Heart right ventricle (tissue), 16 donors: ENCODE results near the gene CCDC71L. TPM values are rescaled to one million over a fixed set of nuclear protein-coding genes. Genes with fewer than 3 reads are reported as not detected.

Experiments used
- ATAC-seq, 8 donors: fragments of 200-7000 bp; cut with Tn5 transposase; one replicate each; pipeline ENCODE4 v1.9.1; 2020; ENCODE audit warnings: mild to moderate bottlenecking in 8 of 8, moderate library complexity in 8 of 8, moderate number of reproducible peaks in 1 of 8
- DNase-seq, 2 donors: peaks; one replicate each; pipeline ENCODE4 v3.0.0-alpha.2; 2020
- H3K27ac ChIP-seq, 10 donors: fragments of 200-600 bp; sonication (generic) in 2 of 10; one replicate each; pipeline versions ENCODE4 v1.5.0 to v1.8.0; 2020 to 2022; ENCODE audit warnings: mild to moderate bottlenecking in 3 of 10
- H3K27me3 ChIP-seq, 7 donors: fragments of 200-600 bp; one replicate each; pipeline ENCODE4 v1.8.0; 2021 to 2022; ENCODE audit warnings: mild to moderate bottlenecking in 2 of 7
- H3K36me3 ChIP-seq, 9 donors: fragments of 200-600 bp; sonication (generic) in 1 of 9; one replicate each; pipeline versions ENCODE4 v1.5.0 to v1.8.0; 2020 to 2022; ENCODE audit warnings: mild to moderate bottlenecking in 2 of 9
- H3K4me1 ChIP-seq, 9 donors: fragments of 200-600 bp; sonication (generic) in 1 of 9; one replicate each; pipeline versions ENCODE4 v1.5.0 to v1.8.0; 2020 to 2022; ENCODE audit warnings: mild to moderate bottlenecking in 4 of 9
- H3K4me3 ChIP-seq, 10 donors: fragments of 200-600 bp; sonication (generic) in 2 of 10; one replicate each; pipeline versions ENCODE4 v1.5.0 to v1.8.0; 2020 to 2022; ENCODE audit warnings: mild to moderate bottlenecking in 7 of 10, moderate library complexity in 2 of 10
- H3K9me3 ChIP-seq, 11 donors: fragments of 200-600 bp in 10 of 11; sonication (generic) in 2 of 11; one replicate each; pipeline versions ENCODE4 v1.5.0 to v1.8.0; 2013 to 2022; ENCODE audit warnings: mild to moderate bottlenecking in 2 of 11, control low read depth in 1 of 11, moderate library complexity in 1 of 11
- WGBS, 2 donors: extraction: QIAGEN DNeasy Blood & Tissue Kit; methylation state at CpG; one replicate each; pipeline ENCODE4 v1.1.7; 2013; ENCODE audit warnings: inconsistent platforms in 1 of 2; 5-methylcytosine and 5-hydroxymethylcytosine counted together
- intact Hi-C, 10 donors: fragments of 100-400 bp; cut with DNase I; formaldehyde crosslinking; loops; one replicate each; pipeline versions ENCODE4 v1.11.1 to v1.14.2; 2022
- polyA plus RNA-seq, 2 donors: library from polyadenylated mRNA; stranded (reverse); fragments of 200-250 nt; gene quantifications; one replicate each; pipeline ENCODE4 v1.2.3, GENCODE V29; 2013
- total RNA-seq, 10 donors: library from RNA; stranded (reverse); fragmentation: NEBNext Ultra II Directional in 3 of 10; extraction: Animal tissue kit (Norgen Biotek cat#: 25700) in 3 of 10; gene quantifications; one replicate each; pipeline versions ENCODE4 v1.2.1 to v1.2.4, GENCODE V29; 2021 to 2023
- TF ChIP-seq, protein P1 (sequence below), 9 donors: fragments of 200-600 bp; sonication (generic) in 2 of 9; IDR thresholded peaks; one replicate each; pipeline versions ENCODE4 v1.5.0 to v1.8.0; 2021 to 2022; ENCODE audit warnings: antibody characterized with exemption in 9 of 9, mild to moderate bottlenecking in 5 of 9, moderate library complexity in 1 of 9
- donor health status: Arrhythmogenic right ventricular cardiomyopathy.
- donor health status: ischemic (EF 13 %, LVEDD 7.1; RV severe dilation, severe dysfunction).
- donor health status: healthy with polysubstance abuse.
- donor health status: DM: no; HTN: yes; CAD: no.
- donor health status: DM: no; HTN: no; CAD: no.
- donor health status: ischemic (EF 25% LVEDD 6.9; RV normal size, moderate dysfunction).
- donor health status: ischemic (EF 25% LVEDD 5.7; RV mildly dilated, moderate dysfunction).
- donor health status: healthy.
- donor health status: DM: yes; HTN: yes; CAD: no.
- donor health status: Ischemic cardiomyopathy.
- donor health status: ischemic (EF 35%, LVEDD 5.7; RV mildly dilated, moderate dysfunction).
- donor health status: nonischemic (EF 11% LVEDD 7.7; RV severe dilation, severe dysfunction).
- donor health status: DM: yes; HTN: yes; CAD: no.
- donor health status: PGD.
- donor health status: ischemic (EF 29% LVEDD 5.4; RV normal size, mild dysfunction).
- donor health status: nonischemic (EF 23%, LVEDD 6.1; RV moderate dilation, normal function).

The CCDC71L gene
- total and polyA plus RNA-seq, 12 donors: 3.0 to 12.2 (median 5.6) TPM

DNA sequence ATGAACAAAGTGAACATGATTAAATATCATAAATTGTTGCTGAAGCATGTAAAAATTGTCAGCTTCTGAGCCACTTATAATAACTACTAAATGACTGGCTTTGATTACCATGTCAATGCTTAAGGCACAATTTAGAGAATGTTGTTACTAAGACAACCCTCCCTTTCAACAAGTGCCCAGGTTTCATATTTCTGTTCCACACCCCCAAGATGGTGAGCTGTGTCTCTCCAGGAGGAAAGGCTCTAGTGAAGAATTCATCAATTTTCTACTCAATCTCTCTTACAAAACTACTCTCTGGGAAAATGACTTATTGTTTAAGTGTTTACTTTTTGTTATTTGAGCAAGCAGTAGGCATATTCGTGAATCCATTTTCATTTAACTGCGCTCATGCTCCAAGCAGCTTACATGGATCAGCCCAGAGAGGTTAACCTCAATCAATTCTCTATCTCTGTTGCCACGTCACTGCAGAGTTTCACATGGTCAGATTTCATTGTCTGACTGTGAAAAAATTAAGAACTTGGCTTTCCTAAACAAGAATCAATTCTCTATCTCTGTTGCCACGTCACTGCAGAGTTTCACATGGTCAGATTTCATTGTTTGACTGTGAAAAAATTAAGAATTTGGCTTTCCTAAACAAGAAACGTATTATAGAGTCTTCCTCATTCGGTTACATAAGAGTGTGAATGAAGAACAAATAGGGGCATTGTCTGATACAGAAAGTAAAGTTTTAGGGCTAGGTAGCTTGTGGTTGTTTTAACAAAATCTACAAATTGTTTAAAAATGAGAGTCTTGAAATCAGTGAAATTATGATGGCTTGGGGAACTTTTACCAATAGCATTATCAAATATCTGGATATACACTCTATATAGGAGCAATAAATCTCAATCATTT, 49.7 kb downstream of the CCDC71L start:
- TF ChIP-seq, protein P1, sequence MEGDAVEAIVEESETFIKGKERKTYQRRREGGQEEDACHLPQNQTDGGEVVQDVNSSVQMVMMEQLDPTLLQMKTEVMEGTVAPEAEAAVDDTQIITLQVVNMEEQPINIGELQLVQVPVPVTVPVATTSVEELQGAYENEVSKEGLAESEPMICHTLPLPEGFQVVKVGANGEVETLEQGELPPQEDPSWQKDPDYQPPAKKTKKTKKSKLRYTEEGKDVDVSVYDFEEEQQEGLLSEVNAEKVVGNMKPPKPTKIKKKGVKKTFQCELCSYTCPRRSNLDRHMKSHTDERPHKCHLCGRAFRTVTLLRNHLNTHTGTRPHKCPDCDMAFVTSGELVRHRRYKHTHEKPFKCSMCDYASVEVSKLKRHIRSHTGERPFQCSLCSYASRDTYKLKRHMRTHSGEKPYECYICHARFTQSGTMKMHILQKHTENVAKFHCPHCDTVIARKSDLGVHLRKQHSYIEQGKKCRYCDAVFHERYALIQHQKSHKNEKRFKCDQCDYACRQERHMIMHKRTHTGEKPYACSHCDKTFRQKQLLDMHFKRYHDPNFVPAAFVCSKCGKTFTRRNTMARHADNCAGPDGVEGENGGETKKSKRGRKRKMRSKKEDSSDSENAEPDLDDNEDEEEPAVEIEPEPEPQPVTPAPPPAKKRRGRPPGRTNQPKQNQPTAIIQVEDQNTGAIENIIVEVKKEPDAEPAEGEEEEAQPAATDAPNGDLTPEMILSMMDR (IDR thresholded peaks at IDR 0.05): no peak
- intact Hi-C loops: loop anchor here in 1 of 10 donors (1.0 kb wide), 1 partner anchor 9 kb away; no protein-coding TSS in a partner anchor
- no peak overlapping the region for H3K4me3 ChIP-seq
- no peaks in the 10 kb centered on the region for H3K4me1 ChIP-seq
- no peaks in the 10 kb centered on the region for H3K27me3 ChIP-seq
- 80 to 82% methylated on average over 6 of the region's 6 CpGs for WGBS, 2 donors
- ATAC-seq (no peak), DNase-seq (no peak)
- H3K9me3 ChIP-seq: peaks cover 0 to 10% (median 3%) of the 10 kb centered on the region in 11 donors
- no peaks in the 10 kb centered on the region for H3K36me3 ChIP-seq
- H3K27ac ChIP-seq: no peak overlapping the region

DNA sequence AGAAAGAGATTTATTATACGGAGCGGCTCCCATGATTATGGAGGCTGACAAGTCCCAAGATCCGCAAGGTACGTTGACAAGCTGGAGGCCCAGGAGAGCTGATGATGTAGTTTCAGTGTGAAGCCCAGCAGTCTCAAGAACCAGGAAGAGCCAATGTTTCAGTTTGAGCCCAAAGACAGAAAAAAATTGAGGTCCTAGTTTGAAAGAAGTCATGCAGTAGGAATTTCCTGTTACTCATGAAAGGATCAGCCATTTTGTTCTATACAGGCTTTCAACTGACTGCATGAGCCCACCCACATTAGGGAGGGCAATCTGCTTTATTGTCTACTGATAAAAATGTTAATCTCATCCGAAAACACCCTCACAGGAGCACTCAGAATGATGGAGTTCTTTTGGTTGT, 51.5 kb downstream of the CCDC71L start:
- H3K27ac ChIP-seq: no peak overlapping the region
- no peaks in the 10 kb centered on the region for H3K36me3 ChIP-seq
- H3K9me3 ChIP-seq: peaks cover 0 to 10% (median 3%) of the 10 kb centered on the region in 11 donors
- ATAC-seq: no peak
- DNase-seq: no peak
- H3K4me1 ChIP-seq: no peaks in the 10 kb centered on the region
- no peaks in the 10 kb centered on the region for H3K27me3 ChIP-seq
- intact Hi-C loops: no loop called here
- 87 to 89% methylated on average over 5 of the region's 5 CpGs for WGBS, 2 donors
- no peak overlapping the region for H3K4me3 ChIP-seq
- TF ChIP-seq, protein P1 (IDR thresholded peaks at IDR 0.05): no peak

DNA sequence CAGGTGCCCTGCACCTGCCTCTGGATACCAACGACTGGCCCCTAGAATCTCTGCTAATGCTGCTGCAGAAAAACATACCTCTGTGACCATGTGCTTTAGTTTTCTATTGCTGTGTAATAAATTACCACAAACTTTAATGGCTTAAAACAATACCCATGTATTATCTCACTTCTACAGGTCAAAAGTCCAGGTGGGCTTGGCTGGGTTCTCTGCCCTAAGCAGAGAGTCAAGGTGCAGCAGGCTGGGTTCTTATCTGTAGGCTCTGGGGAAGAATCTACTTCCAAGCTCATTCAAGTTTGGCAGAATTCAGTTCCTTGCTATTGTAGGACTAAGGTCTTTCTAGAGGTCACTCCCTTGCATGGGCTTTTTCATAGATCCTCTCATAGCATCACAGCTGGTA, 52.3 kb downstream of the CCDC71L start:
- ATAC-seq (no peak), DNase-seq (no peak)
- intact Hi-C loops: no loop called here
- Histone ChIP-seq H3K36me3 (no peaks in the 10 kb centered on the region), H3K9me3 (peaks cover 0 to 10% (median 3%) of the 10 kb centered on the region in 11 donors), H3K4me3 (no peak overlapping the region), H3K27me3 (no peaks in the 10 kb centered on the region), H3K27ac (no peak overlapping the region), H3K4me1 (no peaks in the 10 kb centered on the region)
- 88 to 91% methylated on average over 1 of the region's 1 CpG for WGBS, 2 donors
- TF ChIP-seq, protein P1 (IDR thresholded peaks at IDR 0.05): no peak

Other genes starting within 250 kb of the CCDC71L start
- gene PIK3CG, start 204.1 kb upstream of the CCDC71L start, total RNA-seq: 1 to 10 TPM; 1.2 to 6.8 (median 2.0) TPM
- gene PIK3CG, start 204.1 kb upstream of the CCDC71L start, polyA plus RNA-seq: under 1 TPM; 0.16 to 0.22 TPM